Activated T-helper 1 cell treated with anti-CD3 and anti-CD28 coated beads, Interleukin-2, amount 50 U/mL, for 16 hours (primary cell): ENCODE data around the gene RNGTT.
"Not testable (repeated sequence)": the region's sequence is repeated elsewhere in the genome, so short reads cannot be mapped to it uniquely, and the experiment has no call there.

Experiments used
- DNase-seq, 2 donors: peaks; one replicate each; pipeline ENCODE4 v3.0.0-alpha.2; 2020; ENCODE audit warnings: low read depth in 1 of 2, low spot score in 1 of 2

RNGTT gene

GRCh38 chr6:88823998-88824397 is 139.4 kb downstream of the RNGTT start:
- no peak for DNase-seq

- no peak for DNase-seq
Measured at GRCh38 chr6:88815491-88815890, 147.9 kb downstream of the RNGTT start.

- DNase-seq, result no peak
Measured at GRCh38 chr6:88814909-88815308, 148.5 kb downstream of the RNGTT start.

- DNase-seq, result no peak
Measured at GRCh38 chr6:88813045-88813444, 150.4 kb downstream of the RNGTT start.

- no peak for DNase-seq
Measured at GRCh38 chr6:88810701-88811100, 152.7 kb downstream of the RNGTT start.

GRCh38 chr6:88810089-88810488 is 153.3 kb downstream of the RNGTT start:
- no peak for DNase-seq

- DNase-seq, result no peak
Measured at GRCh38 chr6:88808381-88808780, 155.0 kb downstream of the RNGTT start.

- no peak for DNase-seq
Measured at GRCh38 chr6:88807622-88808021, 155.8 kb downstream of the RNGTT start.

- no peak for DNase-seq
Measured at GRCh38 chr6:88806728-88807127, 156.7 kb downstream of the RNGTT start.

GRCh38 chr6:88804701-88805100 is 158.7 kb downstream of the RNGTT start:
- no peak for DNase-seq

- DNase-seq, result no peak
Measured at GRCh38 chr6:88785478-88785877, 177.9 kb downstream of the RNGTT start.

GRCh38 chr6:88780714-88781389 is 182.6 kb downstream of the RNGTT start:
- DNase-seq, result peak in 1 of 2 donors; percentile 12

GRCh38 chr6:88775866-88776571 is 187.4 kb downstream of the RNGTT start:
- no peak for DNase-seq

- not testable (repeated sequence) for DNase-seq
Measured at GRCh38 chr6:88768114-88768513, 195.3 kb downstream of the RNGTT start.

GRCh38 chr6:88764081-88764480 is 199.3 kb downstream of the RNGTT start:
- DNase-seq, result no peak

- no peak for DNase-seq
Measured at GRCh38 chr6:88763160-88763559, 200.3 kb downstream of the RNGTT start.

- DNase-seq, result no peak
Measured at GRCh38 chr6:88761237-88762031, 202.0 kb downstream of the RNGTT start.

GRCh38 chr6:88760091-88760490 is 203.3 kb downstream of the RNGTT start:
- no peak for DNase-seq

GRCh38 chr6:88750936-88751335 is 212.5 kb downstream of the RNGTT start:
- DNase-seq, result no peak

- DNase-seq, result no peak
Measured at GRCh38 chr6:88749849-88750248, 213.6 kb downstream of the RNGTT start.

- DNase-seq, result no peak
Measured at GRCh38 chr6:88748141-88748540, 215.3 kb downstream of the RNGTT start.

GRCh38 chr6:88741939-88742338 is 221.5 kb downstream of the RNGTT start:
- DNase-seq, result no peak
